Heart left ventricle (tissue), 13 donors: ENCODE results near the gene AIRE.

Source experiments
- POLR2A ChIP-seq, 2 donors: fragments of 450-650 bp; IDR thresholded peaks; one replicate each; pipeline ENCODE4 v1.6.1; 2017; ENCODE audit warnings: antibody characterized with exemption in 2 of 2, mild to moderate bottlenecking in 2 of 2, moderate library complexity in 2 of 2
- TF ChIP-seq, protein P1 (sequence below), 12 donors: fragments of 200-600 bp; sonication (generic) in 4 of 12; IDR thresholded peaks; one replicate each; pipeline versions ENCODE4 v1.5.0 to v1.8.0; 2018 to 2022; ENCODE audit warnings: antibody characterized with exemption in 12 of 12, mild to moderate bottlenecking in 5 of 12
- donor health status: ischemic (EF 13 %, LVEDD 7.1; RV severe dilation, severe dysfunction).
- donor health status: DM: no; HTN: yes; CAD: no.
- donor health status: DM: no; HTN: no; CAD: no.
- donor health status: ischemic (EF 25% LVEDD 6.9; RV normal size, moderate dysfunction).
- donor health status: ischemic (EF 25% LVEDD 5.7; RV mildly dilated, moderate dysfunction).
- donor health status: ischemic (EF 35%, LVEDD 5.7; RV mildly dilated, moderate dysfunction).
- donor health status: nonischemic (EF 11% LVEDD 7.7; RV severe dilation, severe dysfunction).
- donor health status: DM: yes; HTN: yes; CAD: no.
- donor health status: PGD.
- donor health status: ischemic (EF 29% LVEDD 5.4; RV normal size, mild dysfunction).
- donor health status: nonischemic (EF 23%, LVEDD 6.1; RV moderate dilation, normal function).

DNA sequence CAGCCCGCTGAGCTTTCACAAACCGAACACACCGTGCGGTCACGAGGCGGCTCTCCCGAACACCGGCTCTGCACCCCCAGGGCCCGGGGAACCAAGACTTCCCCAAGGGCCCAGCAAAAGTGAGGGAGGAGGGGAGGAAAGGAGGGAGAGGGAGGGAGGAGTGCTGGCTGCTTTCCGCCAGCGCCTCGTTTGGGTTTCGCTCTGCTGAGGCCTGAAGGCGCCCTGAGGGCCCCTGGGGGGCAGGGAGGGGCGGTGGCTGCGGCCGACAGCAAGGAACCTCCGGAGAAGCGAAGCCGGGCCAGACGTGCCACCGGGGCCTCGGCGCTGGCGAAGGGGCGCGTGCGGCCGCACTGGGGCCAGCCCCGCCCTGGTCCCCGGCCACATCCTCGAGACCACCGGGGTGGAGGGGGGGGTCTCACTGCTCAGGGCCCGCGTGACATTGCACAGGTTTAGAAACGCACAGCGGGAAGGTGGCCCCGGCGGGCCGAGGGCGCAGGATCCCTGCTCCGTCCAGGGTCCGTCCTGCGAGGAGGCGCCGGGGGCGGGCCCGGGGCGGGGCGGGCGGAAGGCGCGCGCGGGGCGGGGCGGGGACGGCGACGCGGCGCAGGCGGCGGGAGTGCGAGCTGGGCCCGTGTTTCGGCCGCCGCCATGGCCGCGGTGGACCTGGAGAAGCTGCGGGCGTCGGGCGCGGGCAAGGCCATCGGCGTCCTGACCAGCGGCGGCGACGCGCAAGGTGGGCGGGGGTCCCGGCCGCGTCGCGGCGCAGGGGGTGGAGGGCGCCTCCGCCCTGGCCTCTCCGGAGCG, 14.0 kb downstream of the AIRE start, which contains the start of gene PFKL:
- TF ChIP-seq, protein P1, sequence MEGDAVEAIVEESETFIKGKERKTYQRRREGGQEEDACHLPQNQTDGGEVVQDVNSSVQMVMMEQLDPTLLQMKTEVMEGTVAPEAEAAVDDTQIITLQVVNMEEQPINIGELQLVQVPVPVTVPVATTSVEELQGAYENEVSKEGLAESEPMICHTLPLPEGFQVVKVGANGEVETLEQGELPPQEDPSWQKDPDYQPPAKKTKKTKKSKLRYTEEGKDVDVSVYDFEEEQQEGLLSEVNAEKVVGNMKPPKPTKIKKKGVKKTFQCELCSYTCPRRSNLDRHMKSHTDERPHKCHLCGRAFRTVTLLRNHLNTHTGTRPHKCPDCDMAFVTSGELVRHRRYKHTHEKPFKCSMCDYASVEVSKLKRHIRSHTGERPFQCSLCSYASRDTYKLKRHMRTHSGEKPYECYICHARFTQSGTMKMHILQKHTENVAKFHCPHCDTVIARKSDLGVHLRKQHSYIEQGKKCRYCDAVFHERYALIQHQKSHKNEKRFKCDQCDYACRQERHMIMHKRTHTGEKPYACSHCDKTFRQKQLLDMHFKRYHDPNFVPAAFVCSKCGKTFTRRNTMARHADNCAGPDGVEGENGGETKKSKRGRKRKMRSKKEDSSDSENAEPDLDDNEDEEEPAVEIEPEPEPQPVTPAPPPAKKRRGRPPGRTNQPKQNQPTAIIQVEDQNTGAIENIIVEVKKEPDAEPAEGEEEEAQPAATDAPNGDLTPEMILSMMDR (IDR thresholded peaks at IDR 0.05): no peak
- peak in 1 of 2 donors; percentile 34 for TF ChIP-seq POLR2A (IDR thresholded peaks at IDR 0.05)
